HCT116 (cell line): ENCODE data around the gene AOAH. TPM values are rescaled to one million over a fixed set of nuclear protein-coding genes. Genes with fewer than 3 reads are reported as not detected.

Experiments used
- ATAC-seq: fragments of 200-7000 bp; cut with Tn5 transposase; 2 replicates; pipeline ENCODE4 v1.9.1; 2020; ENCODE audit warnings: mild to moderate bottlenecking, moderate library complexity
- BruUV-seq: library from RNA; stranded (reverse); fragments of 400-500 nt; replicated peaks from 2 replicates; lab custom pipeline; 2021; lab: Mats Ljungman, UMichigan
- CTCF ChIA-PET: fragments of 300-600 bp; sonication (Branson Sonifier 250); formaldehyde crosslinking; loops from one replicate; lab custom pipeline; 2021; ENCODE audit warnings: antibody characterized with exemption; lab: Charles Lee
- POLR2A ChIA-PET: fragments of 300-600, 350-600 bp; sonication (Branson Sonifier 250); formaldehyde crosslinking; loops from one replicate; lab custom pipeline; 2021; ENCODE audit warnings: antibody characterized with exemption; lab: Charles Lee
- RAD21 ChIA-PET, 2 experiments: fragments of 300-600 bp; sonication (Branson Sonifier 250); formaldehyde crosslinking; loops; one replicate each; lab custom pipeline; 2023; ENCODE audit warnings: low total read pairs in 2 of 2; ENCODE audit not compliant: uncharacterized antibody in 2 of 2, unreplicated experiment in 2 of 2, low non-redundant PET in 1 of 2; lab: Charles Lee
- DNase-seq: peaks from one replicate; pipeline ENCODE4 v3.0.0-alpha.2; 2010; ENCODE audit warnings: low read depth, low spot score
- H2AFZ ChIP-seq: fragments of 200-600 bp; shearing (Covaris generic), sonication (generic); 2 replicates; pipeline ENCODE4 v1.6.1; 2017; ENCODE audit warnings: low read depth, mixed run types, mixed read lengths, antibody characterized with exemption, low read length; ENCODE audit not compliant: poor library complexity, severe bottlenecking
- H3K27ac ChIP-seq: 2 replicates; pipeline ENCODE4 v1.5.1; 2012; ENCODE audit warnings: low read depth, low read length
- H3K27me3 ChIP-seq: fragments of 200-600 bp; sonication (generic); 2 replicates; pipeline ENCODE4 v1.6.1; 2016; ENCODE audit warnings: mixed run types, low read length, mixed read lengths; ENCODE audit not compliant: insufficient read depth
- H3K36me3 ChIP-seq, 2 experiments: fragments of 200-500 bp in 1 of 2; fragments of 200-600 bp in 1 of 2; sonication (Bioruptor generic) in 1 of 2; sonication (generic) in 1 of 2; 2 replicates each; pipeline versions ENCODE4 v1.5.1 to v1.6.1; 2014 to 2016; ENCODE audit warnings: low read length in 2 of 2, inconsistent platforms in 1 of 2, mixed read lengths in 1 of 2, mixed run types in 1 of 2; ENCODE audit not compliant: insufficient read depth in 2 of 2, control insufficient read depth in 1 of 2
- H3K4me1 ChIP-seq, 2 experiments: fragments of 200-600 bp in 1 of 2; sonication (generic) in 1 of 2; 2 replicates each; pipeline versions ENCODE4 v1.5.1 to v1.6.1; 2012 to 2017; ENCODE audit warnings: low read length in 2 of 2, inconsistent platforms in 1 of 2, mild to moderate bottlenecking in 1 of 2, mixed read lengths in 1 of 2, mixed run types in 1 of 2, moderate library complexity in 1 of 2; ENCODE audit not compliant: insufficient read depth in 2 of 2, control insufficient read depth in 1 of 2
- H3K4me2 ChIP-seq: fragments of 200-600 bp; sonication (generic); 2 replicates; pipeline ENCODE4 v1.6.1; 2017; ENCODE audit warnings: mixed run types, low read length, mixed read lengths
- H3K4me3 ChIP-seq, 2 experiments: fragments of 200-600 bp in 1 of 2; sonication (generic) in 1 of 2; replicated peaks in 1 of 2; 2 replicates each; pipeline ENCODE4 v1.5.1; 2011 to 2016; ENCODE audit warnings: low read length in 2 of 2, control low read depth in 1 of 2, low read depth in 1 of 2, mild to moderate bottlenecking in 1 of 2, mixed read lengths in 1 of 2, mixed run types in 1 of 2
- H3K79me2 ChIP-seq: fragments of 200-600 bp; sonication (generic); 2 replicates; pipeline ENCODE4 v1.6.1; 2017; ENCODE audit warnings: mild to moderate bottlenecking, mixed run types, low read length, moderate library complexity, mixed read lengths; ENCODE audit not compliant: insufficient read depth
- H3K9ac ChIP-seq: fragments of 200-600 bp; sonication (generic); 2 replicates; pipeline ENCODE4 v1.6.1; 2016; ENCODE audit warnings: low read length, mixed read lengths
- H3K9me2 ChIP-seq: fragments of 200-600 bp; sonication (generic), shearing (Covaris generic); 2 replicates; pipeline ENCODE4 v1.6.1; 2017; ENCODE audit warnings: mixed run types, mild to moderate bottlenecking, moderate library complexity; ENCODE audit not compliant: insufficient read depth
- H3K9me3 ChIP-seq, 2 experiments: fragments of 200-500 bp in 1 of 2; fragments of 200-600 bp in 1 of 2; sonication (Bioruptor generic) in 1 of 2; sonication (generic) in 1 of 2; 2 replicates each; pipeline ENCODE4 v1.6.1; 2014 to 2017; ENCODE audit warnings: low read length in 2 of 2, mixed read lengths in 2 of 2, inconsistent platforms in 1 of 2, low read depth in 1 of 2, mild to moderate bottlenecking in 1 of 2, mixed run types in 1 of 2, moderate library complexity in 1 of 2; ENCODE audit not compliant: control insufficient read depth in 1 of 2, insufficient read depth in 1 of 2
- H4K20me1 ChIP-seq: fragments of 200-600 bp; sonication (generic), shearing (Covaris generic); 2 replicates; pipeline ENCODE4 v1.6.1; 2017; ENCODE audit warnings: mixed run types, mild to moderate bottlenecking, moderate library complexity; ENCODE audit not compliant: insufficient read depth
- CBX3 ChIP-seq: IDR thresholded peaks from 2 replicates; pipeline ENCODE4 v1.6.1; 2012; ENCODE audit warnings: low read depth
- CEBPB ChIP-seq: IDR thresholded peaks from 2 replicates; pipeline ENCODE4 v1.6.1; 2012; ENCODE audit warnings: low read depth
- EGR1 ChIP-seq: IDR thresholded peaks from 2 replicates; pipeline ENCODE4 v1.6.1; 2012; ENCODE audit warnings: low read depth
- ELF1 ChIP-seq: IDR thresholded peaks from 2 replicates; pipeline ENCODE4 v1.6.1; 2012; ENCODE audit warnings: low read depth, borderline replicate concordance
- EZH2phosphoT487 ChIP-seq: fragments of 200-600 bp; IDR thresholded peaks from 2 replicates; pipeline ENCODE4 v1.6.1; 2018; ENCODE audit warnings: antibody characterized with exemption, borderline replicate concordance
- JUND ChIP-seq: IDR thresholded peaks from 2 replicates; pipeline ENCODE4 v1.6.1; 2012
- POLR2A ChIP-seq: IDR thresholded peaks from 2 replicates; pipeline ENCODE4 v1.7.0; 2011; ENCODE audit warnings: borderline replicate concordance; ENCODE audit not compliant: insufficient read depth, insufficient read length; ENCODE audit errors: extremely low read depth
- POLR2AphosphoS5 ChIP-seq: IDR thresholded peaks from 2 replicates; pipeline ENCODE4 v1.6.1; 2011; ENCODE audit warnings: mild to moderate bottlenecking, low read depth, low read length, moderate library complexity
- RAD21 ChIP-seq: IDR thresholded peaks from 2 replicates; pipeline ENCODE4 v1.6.1; 2012; ENCODE audit warnings: low read depth, mild to moderate bottlenecking
- SIN3A ChIP-seq: IDR thresholded peaks from 2 replicates; pipeline ENCODE4 v1.6.1; 2012; ENCODE audit warnings: low read depth
- SP1 ChIP-seq: IDR thresholded peaks from 2 replicates; pipeline ENCODE4 v1.6.1; 2012; ENCODE audit warnings: low read depth
- SRF ChIP-seq: IDR thresholded peaks from 2 replicates; pipeline ENCODE4 v1.6.1; 2012; ENCODE audit warnings: low read depth
- TCF7L2 ChIP-seq: IDR thresholded peaks from 2 replicates; pipeline ENCODE4 v1.7.0; 2011; ENCODE audit warnings: borderline replicate concordance, inconsistent platforms; ENCODE audit not compliant: insufficient read depth, insufficient read length; ENCODE audit errors: extremely low read depth
- YY1 ChIP-seq: IDR thresholded peaks from 2 replicates; pipeline ENCODE4 v1.6.1; 2011; ENCODE audit warnings: low read length, low read depth, moderate library complexity, mild to moderate bottlenecking; ENCODE audit not compliant: insufficient replicate concordance; ENCODE audit errors: extremely low read depth
- ZFX ChIP-seq: fragments of 450-650 bp; IDR thresholded peaks from 2 replicates; pipeline ENCODE4 v1.6.1; 2017
- ZNF274 ChIP-seq: fragments of 200-500 bp; sonication (Bioruptor generic); IDR thresholded peaks from 2 replicates; pipeline ENCODE4 v1.6.1; 2014; ENCODE audit warnings: mild to moderate bottlenecking, low read depth, low read length, inconsistent platforms
- intact Hi-C: fragments of 100-400 bp; cut with micrococcal nuclease; formaldehyde crosslinking; loops from 2 replicates; pipeline ENCODE4 v1.10.0; 2022
- total RNA-seq: library from RNA; stranded (reverse); gene quantifications from one replicate; pipeline ENCODE4 v1.2.1, GENCODE V29; 2021; ENCODE audit not compliant: unreplicated experiment
- TF ChIP-seq, protein P1 (sequence below): IDR thresholded peaks from 2 replicates; pipeline ENCODE4 v1.6.1; 2012
- TF ChIP-seq, protein P2 (sequence below): IDR thresholded peaks from 2 replicates; pipeline ENCODE4 v1.6.1; 2011; ENCODE audit warnings: mild to moderate bottlenecking, low read length, moderate library complexity; ENCODE audit not compliant: insufficient replicate concordance; ENCODE audit errors: extremely low read depth
- TF ChIP-seq, protein P3 (sequence below), 3 experiments: fragments of 200-600 bp in 1 of 3; sonication (generic) in 1 of 3; IDR thresholded peaks in 2 of 3; conservative IDR thresholded peaks in 1 of 3; 2 replicates each; pipeline ENCODE4 v1.5.1; 2012 to 2017; ENCODE audit warnings: low read depth in 2 of 3, low read length in 2 of 3, antibody characterized with exemption in 1 of 3, borderline replicate concordance in 1 of 3, control low read depth in 1 of 3, mild to moderate bottlenecking in 1 of 3, mixed read lengths in 1 of 3, mixed run types in 1 of 3, moderate library complexity in 1 of 3; ENCODE audit not compliant: insufficient read depth in 1 of 3
- TF ChIP-seq, protein P4 (sequence below): IDR thresholded peaks from 2 replicates; pipeline ENCODE4 v1.6.1; 2012

AOAH gene
- total RNA-seq, 1 experiment from 2014 or later, result 1.1 TPM

DNA sequence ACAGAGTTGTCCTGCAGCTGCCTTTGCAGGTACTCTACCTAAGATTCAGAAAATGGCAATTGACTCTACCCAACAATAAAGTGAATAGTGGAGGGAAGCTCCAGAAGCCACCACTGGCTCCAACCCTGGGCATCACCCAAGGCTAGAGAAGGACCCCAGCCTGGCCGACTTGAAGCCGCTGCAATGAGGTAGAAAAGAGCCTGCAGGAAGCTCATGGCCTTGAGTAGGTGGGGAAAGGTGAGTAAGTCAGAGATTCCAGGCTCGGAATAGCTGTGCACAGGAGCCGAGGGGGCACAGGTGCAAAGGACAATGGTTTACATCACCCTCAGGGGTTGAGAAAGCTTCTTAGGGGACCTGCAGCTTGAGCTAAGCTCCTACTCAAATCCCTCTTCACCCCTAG lies 83.6 kb downstream of the AOAH start:
- RAD21 ChIA-PET, result no interaction called here
- H3K4me1 ChIP-seq, result no peaks in the 10 kb centered on the region
- TF ChIP-seq RAD21, result no peak
- no peak for TF ChIP-seq SRF
- TF ChIP-seq, protein P1, sequence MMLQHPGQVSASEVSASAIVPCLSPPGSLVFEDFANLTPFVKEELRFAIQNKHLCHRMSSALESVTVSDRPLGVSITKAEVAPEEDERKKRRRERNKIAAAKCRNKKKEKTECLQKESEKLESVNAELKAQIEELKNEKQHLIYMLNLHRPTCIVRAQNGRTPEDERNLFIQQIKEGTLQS, result no peak
- TF ChIP-seq, protein P2, sequence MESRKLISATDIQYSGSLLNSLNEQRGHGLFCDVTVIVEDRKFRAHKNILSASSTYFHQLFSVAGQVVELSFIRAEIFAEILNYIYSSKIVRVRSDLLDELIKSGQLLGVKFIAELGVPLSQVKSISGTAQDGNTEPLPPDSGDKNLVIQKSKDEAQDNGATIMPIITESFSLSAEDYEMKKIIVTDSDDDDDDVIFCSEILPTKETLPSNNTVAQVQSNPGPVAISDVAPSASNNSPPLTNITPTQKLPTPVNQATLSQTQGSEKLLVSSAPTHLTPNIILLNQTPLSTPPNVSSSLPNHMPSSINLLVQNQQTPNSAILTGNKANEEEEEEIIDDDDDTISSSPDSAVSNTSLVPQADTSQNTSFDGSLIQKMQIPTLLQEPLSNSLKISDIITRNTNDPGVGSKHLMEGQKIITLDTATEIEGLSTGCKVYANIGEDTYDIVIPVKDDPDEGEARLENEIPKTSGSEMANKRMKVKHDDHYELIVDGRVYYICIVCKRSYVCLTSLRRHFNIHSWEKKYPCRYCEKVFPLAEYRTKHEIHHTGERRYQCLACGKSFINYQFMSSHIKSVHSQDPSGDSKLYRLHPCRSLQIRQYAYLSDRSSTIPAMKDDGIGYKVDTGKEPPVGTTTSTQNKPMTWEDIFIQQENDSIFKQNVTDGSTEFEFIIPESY, result no peak
- no peak for TF ChIP-seq POLR2A
- no peak for TF ChIP-seq CBX3
- no peak for TF ChIP-seq POLR2AphosphoS5
- TF ChIP-seq EGR1, result no peak
- no peak for TF ChIP-seq SP1
- TF ChIP-seq SIN3A, result no peak
- no peak for TF ChIP-seq ZFX
- no peak for TF ChIP-seq ZNF274
- TF ChIP-seq YY1, result no peak
- TF ChIP-seq JUND, result no peak
- TF ChIP-seq, protein P3, sequence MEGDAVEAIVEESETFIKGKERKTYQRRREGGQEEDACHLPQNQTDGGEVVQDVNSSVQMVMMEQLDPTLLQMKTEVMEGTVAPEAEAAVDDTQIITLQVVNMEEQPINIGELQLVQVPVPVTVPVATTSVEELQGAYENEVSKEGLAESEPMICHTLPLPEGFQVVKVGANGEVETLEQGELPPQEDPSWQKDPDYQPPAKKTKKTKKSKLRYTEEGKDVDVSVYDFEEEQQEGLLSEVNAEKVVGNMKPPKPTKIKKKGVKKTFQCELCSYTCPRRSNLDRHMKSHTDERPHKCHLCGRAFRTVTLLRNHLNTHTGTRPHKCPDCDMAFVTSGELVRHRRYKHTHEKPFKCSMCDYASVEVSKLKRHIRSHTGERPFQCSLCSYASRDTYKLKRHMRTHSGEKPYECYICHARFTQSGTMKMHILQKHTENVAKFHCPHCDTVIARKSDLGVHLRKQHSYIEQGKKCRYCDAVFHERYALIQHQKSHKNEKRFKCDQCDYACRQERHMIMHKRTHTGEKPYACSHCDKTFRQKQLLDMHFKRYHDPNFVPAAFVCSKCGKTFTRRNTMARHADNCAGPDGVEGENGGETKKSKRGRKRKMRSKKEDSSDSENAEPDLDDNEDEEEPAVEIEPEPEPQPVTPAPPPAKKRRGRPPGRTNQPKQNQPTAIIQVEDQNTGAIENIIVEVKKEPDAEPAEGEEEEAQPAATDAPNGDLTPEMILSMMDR (IDR thresholded peaks at IDR 0.05 in 2 of 3, conservative IDR thresholded peaks at IDR 0.05 in 1 of 3; ENCODE audit: borderline replicate concordance in 1 of 3, insufficient read depth in 1 of 3, low read depth in 2 of 3, low read length in 2 of 3), result no peak
- no peak for TF ChIP-seq CEBPB
- TF ChIP-seq, protein P4, sequence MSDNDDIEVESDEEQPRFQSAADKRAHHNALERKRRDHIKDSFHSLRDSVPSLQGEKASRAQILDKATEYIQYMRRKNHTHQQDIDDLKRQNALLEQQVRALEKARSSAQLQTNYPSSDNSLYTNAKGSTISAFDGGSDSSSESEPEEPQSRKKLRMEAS, result no peak
- no peak for TF ChIP-seq ELF1
- TF ChIP-seq TCF7L2, result no peak
- TF ChIP-seq EZH2phosphoT487, result no peak
- TF ChIP-seq, all 23 proteins: peak for 0
- no peaks in the 10 kb centered on the region for H3K9me3 ChIP-seq
- H3K27me3 ChIP-seq, result no peaks in the 10 kb centered on the region
- CTCF ChIA-PET, result no interaction called here
- DNase-seq, result no peak
- no peak overlapping the region for H3K4me3 ChIP-seq
- H2AFZ ChIP-seq, result no peak overlapping the region
- no peak overlapping the region for H3K4me2 ChIP-seq
- no peaks in the 10 kb centered on the region for H4K20me1 ChIP-seq
- H3K79me2 ChIP-seq, result no peaks in the 10 kb centered on the region
- intact Hi-C loops, result no loop called here
- no peak for ATAC-seq
- no peaks in the 10 kb centered on the region for H3K9me2 ChIP-seq
- H3K27ac ChIP-seq, result no peak overlapping the region
- no peak overlapping the region for H3K9ac ChIP-seq
- POLR2A ChIA-PET, result no interaction called here
- no TSS peak for BruUV-seq
- no peaks in the 10 kb centered on the region for H3K36me3 ChIP-seq
